Stimulated activated CD8-positive, alpha-beta memory T cell treated with anti-CD3 and anti-CD28 coated beads, Interleukin-4, amount 100 ng/mL, for 24 hours (primary cell): ENCODE measurements around the gene SCUBE3.

Experiments used
- DNase-seq: peaks from one replicate; pipeline ENCODE4 v3.0.0-alpha.2; 2020; ENCODE audit warnings: low read depth

Gene SCUBE3

DNA sequence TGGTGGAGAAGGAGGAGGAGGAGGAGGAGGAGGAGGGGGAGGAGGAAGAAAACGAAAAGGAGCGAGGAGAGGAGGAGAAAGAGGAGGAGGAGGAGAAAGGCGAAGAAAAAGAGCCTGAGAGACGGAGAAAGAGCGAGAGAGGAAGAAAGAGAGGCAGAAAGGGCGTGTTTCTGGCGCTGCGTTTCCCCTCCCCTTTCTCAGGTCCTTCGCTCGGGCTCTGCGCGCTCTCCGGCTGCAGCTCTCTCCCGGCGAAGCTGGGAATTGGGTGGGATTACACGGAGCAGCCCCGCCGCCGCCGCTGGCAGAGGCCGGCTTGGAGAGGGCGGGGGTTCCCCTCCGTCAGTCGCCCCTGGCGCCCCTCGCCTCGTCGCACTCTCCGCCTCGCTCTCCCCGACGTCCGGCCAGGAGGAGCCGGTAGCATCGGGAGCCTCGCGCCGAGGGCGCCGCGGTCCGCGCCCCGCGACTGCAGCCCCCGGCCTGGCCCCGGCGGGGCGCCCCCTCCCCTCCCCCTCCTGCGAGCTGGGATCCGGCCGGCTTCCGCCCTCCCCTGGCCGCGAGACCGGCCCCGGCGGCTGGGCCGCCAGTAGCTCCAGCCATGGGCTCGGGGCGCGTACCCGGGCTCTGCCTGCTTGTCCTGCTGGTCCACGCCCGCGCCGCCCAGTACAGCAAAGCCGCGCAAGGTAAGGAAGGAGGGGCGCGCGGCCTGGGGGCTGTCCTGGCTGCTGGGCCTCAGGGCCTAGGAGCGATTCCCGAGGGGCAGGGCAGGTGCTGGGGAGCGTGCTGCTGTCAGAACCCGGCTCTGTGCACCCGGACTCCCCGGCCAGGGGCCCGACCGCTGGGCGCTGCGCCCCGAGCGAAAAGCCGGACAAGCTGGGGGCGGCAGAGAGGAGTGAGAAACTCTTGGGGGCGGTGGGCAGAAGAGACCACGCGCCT lies at the start of gene SCUBE3:
Gene SCUBE3 (plus strand): TSS at position 133 of the 933 bp plus-strand sequence. CDS start 463 bp downstream, at position 596.
- DNase-seq: no peak

DNA sequence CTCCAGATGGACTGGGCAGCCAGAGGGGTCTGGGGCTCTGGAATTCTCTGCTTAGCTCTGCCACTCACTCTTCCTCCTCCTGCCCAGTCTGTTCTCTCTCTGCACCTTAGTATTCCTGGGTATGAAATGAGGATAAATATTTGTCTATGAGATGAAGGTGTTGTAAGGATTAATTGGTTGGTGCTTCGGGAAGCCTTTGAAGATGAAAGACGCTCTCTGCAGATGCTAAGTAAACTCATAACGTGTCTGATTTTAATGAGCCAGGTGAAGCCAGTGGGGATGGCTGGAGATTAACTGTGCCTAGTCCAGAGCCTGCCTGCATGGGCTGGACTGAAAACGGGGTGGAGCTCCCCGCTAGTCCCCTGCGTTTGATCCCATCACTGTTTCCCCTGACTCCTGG lies 49.5 kb upstream of the SCUBE3 start:
- no peak for DNase-seq

DNA sequence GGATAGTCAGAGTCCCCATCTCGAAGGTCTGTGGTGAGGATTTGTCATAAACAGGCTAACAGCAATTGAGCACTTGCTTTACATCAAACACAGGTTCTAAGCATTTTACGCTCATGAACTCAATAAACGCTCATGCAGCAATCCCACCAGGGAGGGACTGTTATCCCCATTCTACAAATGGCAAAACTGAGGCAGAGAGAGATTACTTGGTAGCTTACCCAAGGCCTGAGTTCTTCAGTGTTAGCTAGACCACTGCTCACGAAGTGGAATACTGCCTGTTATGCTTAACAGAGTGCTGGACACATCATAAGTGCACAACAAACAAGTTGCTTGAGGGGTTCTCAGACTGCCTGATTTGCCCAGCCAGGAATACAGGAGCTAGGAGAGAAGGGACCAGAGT lies 48.9 kb upstream of the SCUBE3 start:
- DNase-seq: no peak

DNA sequence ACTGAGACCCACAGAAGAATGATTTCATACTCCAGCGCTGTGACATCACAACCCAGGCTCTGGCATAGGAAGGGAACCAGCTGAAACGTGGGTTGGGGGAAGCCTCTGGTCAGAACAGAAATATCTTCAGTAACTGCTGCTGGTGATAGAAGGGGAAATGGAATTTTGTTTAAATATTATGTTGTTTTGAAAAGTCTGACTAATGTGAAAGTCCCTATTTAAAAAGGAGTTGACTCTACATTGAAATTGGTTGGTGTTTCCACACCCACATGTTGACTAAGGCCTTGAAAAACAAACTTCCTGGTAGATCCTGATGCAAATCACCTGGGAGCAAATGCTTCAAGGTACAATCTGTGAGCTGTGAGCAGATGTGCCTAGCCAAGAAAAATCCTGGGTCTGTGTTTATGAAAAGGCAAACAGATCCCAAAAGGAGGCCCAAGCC lies 48.1 kb upstream of the SCUBE3 start:
- DNase-seq: no peak

DNA sequence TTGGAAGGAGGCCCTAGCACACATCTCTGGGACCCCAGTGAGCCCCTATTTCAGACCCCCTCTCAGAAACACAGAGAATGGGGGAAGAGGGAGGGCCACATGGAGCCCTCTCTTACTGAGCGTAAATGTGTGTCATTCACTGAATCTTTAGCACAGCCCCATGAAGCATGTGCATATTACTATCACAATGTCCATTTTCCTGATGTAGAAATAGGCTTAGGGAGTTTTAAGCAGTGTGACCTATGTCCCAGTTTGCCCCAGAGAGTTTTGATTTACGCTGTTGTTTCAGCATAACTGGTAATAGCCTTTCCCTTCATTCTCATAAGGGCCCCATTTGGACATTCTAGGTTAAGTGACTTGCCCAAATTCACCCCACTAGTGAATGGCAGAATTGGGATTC lies 47.6 kb upstream of the SCUBE3 start:
- no peak for DNase-seq

DNA sequence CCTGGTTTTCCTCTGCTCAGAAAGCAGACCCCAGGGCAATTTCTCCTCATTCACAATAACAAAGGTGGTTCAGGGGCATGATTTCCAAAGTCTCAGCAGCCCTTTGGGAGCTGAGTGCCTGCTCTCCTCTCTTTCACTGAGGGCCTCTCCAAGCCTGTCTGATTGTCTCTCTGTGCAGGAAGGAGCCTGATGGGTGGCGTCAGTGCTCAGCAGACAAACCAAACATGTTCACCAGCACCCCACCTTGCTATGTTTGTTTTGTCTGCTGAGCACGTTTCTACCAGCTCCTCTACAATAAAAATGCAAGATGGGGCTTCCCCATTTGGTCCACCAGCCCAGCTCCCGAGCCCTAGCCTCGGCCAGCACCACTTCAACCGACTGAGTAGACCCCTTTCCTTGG lies 47.2 kb upstream of the SCUBE3 start:
- DNase-seq: no peak

DNA sequence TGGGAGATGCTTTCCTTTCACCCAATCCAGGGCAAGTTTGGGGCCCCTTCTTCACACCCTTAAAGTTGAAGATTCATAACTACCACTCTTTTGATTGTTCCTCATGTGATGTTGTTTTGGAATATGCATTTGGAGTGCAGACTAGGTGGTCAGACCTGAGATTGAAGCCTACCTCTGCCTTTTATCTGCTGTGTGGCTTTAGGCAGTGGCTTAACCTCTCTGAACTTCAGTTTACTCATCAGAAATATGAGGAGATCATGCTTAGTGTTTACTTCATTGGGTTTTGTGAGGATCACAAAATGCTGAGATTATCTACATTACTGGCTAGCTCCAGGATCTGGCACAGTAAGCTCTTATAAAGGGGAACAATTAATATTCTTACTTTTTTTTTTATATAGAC lies 46.3 kb upstream of the SCUBE3 start:
- no peak for DNase-seq

DNA sequence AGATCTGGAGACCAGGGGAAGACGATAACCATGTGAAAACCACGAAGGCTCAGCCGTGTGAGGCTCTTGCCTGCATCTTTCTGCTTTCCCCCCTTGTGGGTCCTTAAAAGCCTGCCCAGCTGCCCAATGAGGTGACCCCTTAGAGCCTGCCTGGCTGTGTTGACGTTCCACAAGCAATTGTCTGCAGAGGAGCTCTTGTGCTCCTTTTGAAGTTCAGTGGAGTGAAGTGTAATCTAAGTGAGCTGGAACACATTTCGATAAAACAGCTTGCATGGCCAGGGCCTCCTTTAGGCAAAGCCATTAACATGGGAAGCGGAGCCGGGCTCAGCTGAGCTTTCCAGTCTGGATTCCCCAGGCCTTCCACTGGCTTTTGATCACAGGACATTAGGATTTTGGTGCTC lies 45.3 kb upstream of the SCUBE3 start:
- no peak for DNase-seq

DNA sequence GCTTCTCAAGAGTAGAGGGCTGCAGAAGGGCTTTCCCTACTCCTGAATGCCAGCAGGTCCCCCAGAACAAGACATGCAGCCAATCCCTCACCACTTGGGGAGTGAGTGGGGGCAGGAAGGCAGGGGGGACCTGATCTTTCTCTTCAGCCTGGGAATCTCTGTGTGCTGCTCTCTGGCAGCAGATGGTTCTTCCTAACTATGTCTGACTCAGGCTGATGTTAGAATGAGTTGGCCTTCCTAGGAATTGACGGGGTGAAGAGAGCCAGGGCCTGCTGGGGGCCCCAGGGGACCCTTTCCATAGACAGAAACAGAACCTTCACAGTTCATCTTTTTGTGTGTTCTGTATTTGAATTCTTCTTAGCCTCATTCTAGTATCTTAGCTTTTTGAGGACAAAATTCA lies 43.6 kb upstream of the SCUBE3 start:
- no peak for DNase-seq

DNA sequence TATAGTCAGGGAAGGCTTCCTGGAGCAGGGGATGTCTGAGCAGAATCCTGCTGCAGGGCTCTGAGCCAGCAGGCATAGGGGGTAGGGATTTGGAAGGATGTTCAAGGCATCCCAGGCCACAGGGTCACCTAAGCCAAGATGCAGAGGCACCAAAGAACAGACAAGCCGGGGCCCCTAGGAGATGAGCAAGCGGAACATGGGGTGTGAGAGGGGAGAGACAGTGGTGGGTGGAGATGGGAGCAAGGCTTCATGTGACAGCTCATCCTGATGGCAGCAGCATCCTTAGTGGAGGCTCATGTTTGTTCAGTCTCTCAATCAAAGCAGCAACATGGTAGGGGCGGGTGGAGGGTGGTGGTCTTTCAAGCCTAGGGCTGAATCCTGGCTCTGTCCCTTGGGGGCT lies 42.9 kb upstream of the SCUBE3 start:
- no peak for DNase-seq

DNA sequence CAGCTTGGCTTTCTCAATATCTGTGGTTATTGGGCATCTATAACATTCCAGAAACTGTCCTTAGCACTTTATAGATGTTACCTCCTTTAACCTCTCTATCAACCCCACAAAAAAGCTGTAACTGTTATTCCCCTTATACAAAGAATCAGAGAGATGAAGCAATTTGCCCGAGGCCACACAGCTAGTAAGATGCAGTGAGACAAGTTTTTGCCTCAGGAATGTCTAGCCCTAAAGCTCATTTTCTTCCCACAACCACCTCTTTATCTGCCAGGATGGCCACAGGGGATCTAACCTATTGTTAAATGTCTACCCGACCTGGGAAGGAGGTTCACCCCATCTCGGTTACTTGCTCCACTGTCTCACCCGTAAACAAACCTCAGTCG lies 40.7 kb upstream of the SCUBE3 start:
- DNase-seq: no peak

DNA sequence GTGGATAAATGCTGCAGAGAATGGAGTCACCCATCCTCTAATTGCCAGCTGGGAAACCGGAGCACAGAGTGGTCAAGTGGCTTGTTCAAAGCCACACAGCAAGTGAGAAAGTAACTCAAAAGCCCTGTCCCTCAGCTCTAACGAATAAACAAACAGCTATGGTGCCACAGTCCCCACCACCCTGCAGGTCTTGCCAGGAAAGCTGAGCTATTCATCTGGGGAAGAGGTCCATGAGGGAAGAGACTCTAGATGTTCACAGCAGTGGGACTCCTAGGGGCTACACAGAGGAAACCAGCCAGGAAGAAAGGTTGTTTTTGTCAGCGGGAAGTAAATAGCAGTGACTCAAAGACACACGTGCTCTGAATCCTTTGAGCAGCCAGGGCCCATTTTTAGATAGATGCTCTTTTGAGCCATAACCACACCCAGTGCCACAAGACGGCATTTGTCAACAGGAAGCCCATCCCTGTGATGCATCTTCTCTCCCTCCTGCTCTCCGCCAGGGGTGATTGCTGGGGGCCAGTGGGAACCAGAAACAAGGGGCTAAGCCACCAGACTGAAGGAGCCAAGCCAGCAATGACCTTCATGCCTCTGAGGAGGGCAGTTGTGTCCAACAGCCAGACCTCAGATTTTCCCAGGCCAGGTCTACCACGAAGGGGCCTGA lies 40.2 kb upstream of the SCUBE3 start:
- no peak for DNase-seq

DNA sequence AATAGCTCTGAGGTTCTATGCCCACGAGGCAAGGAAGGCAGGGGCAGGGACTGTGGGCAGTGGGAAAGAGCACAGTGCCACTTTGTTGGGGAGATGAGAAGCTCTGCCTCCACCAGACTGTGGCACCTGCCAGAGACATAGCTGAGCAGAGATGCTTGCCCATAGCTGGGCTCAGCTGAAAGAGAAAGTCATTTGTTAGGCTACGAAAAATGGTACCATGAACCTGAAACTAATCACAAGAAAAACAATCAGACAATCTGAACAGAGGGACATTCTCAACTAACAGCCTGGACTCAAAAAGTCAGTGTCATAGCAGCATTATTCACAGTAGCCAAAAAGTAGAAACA lies 39.7 kb upstream of the SCUBE3 start:
- no peak for DNase-seq

DNA sequence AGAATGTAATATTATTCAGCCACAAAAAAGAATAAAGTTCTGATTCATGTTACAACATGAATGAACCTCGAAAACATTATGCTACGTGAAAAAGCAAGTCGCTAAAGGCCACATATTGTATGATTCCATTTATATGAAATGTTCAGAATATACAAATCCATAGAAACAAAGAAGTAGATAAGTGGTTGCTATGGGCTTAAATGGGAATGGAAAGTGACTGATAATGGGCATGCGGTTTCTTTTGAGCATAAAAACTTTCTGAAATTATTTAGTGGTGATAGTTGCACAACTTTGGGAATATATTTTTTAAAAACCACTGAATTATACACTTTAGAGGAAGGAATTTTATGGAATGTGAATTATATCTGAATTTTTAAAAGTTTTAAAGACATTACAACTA lies 39.3 kb upstream of the SCUBE3 start:
- no peak for DNase-seq

DNA sequence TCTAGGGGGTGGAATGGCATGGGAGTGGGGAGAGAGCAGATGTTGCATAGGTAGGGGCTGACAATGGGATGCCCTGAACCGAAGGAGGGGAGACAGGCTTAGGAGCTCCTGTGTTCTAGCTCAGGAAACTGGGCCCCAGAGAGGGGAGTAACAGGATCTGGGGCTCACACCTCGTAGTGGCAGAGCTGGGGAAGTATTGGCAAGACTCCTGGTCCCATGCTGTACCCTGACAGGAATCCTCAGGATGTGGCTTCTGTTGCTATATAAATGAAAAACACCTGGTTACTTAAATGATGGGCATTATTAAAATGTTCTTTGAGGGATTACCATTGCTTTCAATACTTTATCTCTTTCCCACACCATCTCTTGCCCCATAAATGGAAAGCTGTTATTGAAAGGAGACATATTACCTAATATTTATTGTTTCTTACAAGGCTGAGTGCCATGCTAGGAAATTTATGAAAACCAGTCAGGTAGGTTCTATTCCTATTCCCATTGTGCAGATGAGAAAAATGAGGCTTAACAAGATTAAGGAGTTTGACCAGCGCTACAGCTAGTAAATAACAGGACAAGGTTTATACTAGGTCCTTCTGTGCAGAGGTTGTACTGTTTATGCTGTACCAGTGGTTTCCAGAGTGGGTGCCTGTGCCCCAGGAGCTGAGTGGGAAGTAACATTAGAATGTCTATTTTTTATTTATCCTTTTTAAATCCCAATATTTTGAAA lies 37.3 kb upstream of the SCUBE3 start:
- DNase-seq: no peak

DNA sequence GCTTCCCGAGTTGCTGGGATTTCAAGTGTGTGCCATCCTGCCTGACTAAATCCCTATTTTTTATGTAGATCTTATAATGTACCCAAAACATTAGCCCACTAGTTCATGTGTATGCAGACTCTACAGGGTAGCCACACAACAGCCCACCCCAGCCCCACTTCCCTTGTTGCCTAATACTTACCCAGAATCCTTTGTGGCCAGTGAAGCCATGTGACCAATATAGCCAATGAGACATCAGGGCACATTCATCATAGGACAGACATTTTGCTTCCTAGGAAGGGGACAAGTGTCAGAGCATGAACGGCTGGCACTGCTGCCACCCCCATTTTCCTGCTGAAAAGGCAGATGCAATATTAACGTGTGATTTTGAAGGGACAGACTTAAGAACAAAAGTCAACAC lies 36.6 kb upstream of the SCUBE3 start:
- DNase-seq: no peak

DNA sequence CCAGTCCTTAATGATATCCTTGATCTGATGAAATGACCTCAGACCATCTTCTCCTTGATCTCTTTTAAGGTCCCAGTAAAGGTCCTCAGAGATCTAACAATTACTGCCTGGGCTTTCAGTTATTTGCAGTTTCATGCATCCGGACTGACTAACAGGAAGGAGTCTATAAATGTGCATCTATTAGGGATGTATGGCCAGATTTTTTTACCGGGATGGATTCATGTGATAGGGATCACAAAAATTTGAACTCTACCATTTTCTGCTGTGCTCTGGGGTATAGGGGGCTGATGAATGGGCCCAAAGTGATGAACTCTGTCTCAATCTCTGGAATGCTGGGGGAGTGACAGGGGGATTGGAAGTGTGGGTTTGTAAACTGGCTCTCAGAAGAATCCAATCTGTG lies 36.2 kb upstream of the SCUBE3 start:
- DNase-seq: no peak

DNA sequence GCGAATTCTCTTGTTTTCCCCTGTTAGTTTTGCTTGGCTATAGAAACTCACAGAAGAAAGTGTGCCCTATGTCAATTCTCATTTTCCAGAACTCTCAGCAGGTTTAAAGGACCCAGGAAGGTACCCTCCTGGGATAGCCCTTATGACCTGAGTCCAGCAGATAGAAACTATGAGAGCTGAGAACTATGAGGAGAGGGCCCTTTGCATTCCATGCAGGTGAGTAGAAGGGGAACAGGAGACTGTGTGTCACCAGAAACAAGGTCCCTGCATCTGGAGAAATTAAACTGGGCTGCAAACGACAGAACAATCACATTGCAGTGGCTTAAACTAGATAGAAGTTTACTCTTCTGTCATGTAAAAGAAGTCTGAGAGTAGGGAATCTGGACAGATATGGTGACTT lies 35.7 kb upstream of the SCUBE3 start:
- no peak for DNase-seq

DNA sequence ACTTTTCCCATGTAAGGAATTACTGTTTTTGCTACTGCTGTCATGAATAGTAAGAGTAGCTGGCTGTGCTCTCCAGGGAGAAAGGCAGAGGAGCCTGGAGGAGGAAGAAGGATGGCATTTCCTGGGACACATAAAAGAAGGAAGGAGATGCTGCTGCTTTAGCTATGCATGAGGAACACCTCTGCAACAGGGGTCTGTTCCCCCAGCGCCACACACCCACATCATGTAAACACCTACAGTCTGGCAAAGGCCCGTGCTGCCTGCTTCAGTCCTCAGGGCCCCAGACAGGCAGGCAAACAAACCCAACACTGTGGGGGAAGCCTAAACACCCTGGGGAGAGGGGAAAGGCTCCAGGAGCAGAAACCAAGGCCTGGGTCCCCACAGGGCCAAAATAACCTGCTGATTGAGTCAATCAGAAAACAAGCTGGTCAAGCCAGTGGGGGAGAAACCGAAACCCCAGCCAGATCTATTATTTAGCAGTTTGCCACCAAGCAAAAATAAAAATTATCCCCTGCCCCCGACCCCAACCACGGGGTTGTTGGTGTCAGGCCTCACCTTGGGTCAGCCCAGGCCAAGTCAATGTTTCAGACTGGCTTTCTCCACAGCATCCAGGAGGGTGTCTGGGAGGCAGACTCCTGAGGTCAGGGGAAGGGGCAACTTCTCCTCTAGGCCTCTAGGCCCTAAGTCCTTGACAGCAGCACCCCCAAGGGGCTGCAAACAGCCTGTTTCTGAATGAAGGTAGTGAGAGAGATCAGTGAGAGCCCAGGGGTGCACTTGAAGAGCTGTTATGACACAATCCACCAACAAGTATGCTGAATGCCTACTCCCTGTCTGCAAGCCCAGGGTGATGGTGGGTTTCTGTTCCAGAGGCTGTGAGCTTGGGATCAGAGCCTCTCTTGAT lies 34.6 kb upstream of the SCUBE3 start:
- DNase-seq: no peak

DNA sequence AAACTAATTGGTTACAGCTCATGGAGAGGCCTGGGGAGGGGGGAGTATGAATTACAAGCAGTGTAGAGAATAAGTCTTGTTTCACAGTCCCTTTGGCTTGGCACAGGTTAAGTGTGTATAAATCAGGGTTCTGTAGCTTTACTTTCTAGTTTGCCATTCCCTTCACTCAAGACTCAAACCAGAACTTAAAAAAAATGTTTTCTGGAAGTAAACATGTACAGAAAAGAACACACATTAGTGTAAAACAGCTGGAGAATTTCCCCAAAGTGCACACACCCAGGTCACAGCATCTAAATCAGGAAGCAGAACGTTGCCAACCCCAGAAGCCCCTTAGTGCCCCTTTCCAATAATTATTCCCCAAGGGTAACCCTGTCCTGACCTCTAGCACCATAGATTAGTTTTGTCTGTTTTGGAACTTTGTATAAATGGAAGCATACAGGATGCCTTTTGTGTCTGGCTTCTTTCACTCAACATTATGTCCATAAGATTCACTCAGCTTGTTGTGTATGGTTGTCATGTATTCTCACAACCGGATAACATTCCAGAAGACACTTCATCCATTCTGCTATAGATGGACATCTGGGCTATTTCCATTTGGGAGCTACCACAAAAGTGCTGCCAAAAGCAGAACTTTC lies 33.7 kb upstream of the SCUBE3 start:
- no peak for DNase-seq

DNA sequence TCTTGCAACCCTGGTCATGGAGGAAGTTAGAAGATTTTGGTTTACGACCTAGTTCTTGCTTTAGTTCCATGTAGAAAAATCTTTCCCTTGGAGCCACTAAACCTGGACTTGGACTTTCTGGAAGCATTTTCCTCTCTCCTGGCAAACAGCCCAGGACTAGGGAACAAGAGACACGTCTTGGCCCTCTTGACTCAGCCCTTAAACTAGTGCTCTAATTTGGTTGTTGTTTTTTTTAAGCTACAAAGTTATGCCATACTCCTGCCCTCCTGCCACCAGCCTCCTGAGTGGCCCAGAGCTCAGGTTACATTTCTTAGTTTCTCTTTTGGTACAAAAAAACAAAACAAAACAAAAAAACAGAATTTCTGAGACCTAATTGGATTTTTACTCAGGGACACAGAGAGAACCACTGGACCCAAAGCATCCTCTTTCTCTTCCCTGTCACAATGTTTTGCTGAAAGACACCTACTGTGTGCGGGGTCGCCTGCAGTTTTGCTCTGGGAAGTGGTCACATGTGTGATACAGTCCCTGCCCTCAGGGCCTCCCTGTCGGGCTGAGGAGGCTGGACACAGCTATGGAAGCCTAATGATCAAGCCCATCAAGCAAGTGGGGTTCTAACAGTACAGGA lies 32.3 kb upstream of the SCUBE3 start:
- DNase-seq: no peak
